ENCODE data around the gene HOXA1. TPM values are rescaled to one million over a fixed set of nuclear protein-coding genes. Genes with fewer than 3 reads are reported as not detected.

The HOXA1 gene
- total RNA-seq, 1 donor from 2014 or later = 3.5 TPM

DNA sequence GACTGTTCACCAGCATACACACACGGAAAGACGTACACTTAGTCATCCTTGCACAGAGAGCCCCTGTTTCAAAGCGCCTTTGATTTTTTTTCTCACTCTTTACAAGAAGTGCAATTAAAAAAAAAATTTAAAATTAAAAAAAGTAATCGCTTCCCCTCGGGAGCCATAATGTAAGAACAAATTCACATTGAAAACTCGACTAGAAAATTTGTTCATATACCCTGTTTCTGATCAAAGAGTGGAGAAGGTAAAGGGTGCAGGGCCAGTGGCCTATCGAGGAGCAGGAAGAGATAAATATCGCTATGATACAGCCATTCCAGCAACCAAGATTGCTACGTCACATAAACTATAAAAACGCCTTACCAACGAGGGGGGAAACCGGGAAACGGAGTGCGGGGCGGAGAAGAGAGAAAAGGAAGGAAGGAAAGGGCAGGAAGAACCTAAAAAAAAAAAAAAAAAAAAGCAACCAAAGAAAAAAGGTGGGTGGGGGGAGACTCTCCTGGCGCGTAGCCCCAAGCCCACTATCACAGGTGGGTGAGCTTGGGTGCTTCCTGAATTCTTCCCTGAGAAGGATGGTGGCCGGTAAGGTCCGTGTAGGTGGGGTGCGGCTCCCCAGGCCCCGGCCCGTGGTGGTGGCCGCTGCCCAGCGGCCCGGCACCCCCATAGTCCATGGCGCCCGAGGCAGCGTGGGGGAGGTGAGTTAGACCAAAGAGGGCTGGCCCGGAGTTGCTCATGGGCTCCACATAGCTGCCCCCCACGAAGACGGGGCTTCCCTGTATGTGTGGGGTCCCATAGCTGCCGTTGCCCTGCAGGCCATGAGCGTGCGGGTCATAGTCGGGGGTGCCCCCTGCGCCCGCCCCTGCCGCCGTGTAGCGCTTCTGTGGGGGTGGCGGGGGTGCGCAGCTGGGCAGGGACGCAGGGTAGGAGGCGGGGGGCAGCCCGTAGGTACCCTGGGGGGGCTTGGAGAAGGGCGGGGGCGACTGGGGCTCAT lies 11.9 kb upstream of the HOXA1 start:
- no peak for DNase-seq (ENCODE audit: low spot score)
- no peaks in the 10 kb centered on the region for H3K36me3 Mint-ChIP-seq (ENCODE audit: low read depth, unreplicated experiment)
- H3K4me3 Mint-ChIP-seq (ENCODE audit: unreplicated experiment) = peak overlapping the region; percentile 63

GRCh38 chr7:27106901-27107240 lies 11.1 kb upstream of the HOXA1 start:
- Mint-ChIP-seq H3K4me1 (ENCODE audit: unreplicated experiment) (peaks cover 52% of the 10 kb centered on the region), H3K27ac (ENCODE audit: unreplicated experiment) (no peak overlapping the region), H3K4me3 (ENCODE audit: unreplicated experiment) (no peak overlapping the region), H3K36me3 (ENCODE audit: low read depth, unreplicated experiment) (no peaks in the 10 kb centered on the region), H3K27me3 (ENCODE audit: unreplicated experiment) (peaks cover 44% of the 10 kb centered on the region), H3K9me3 (ENCODE audit: unreplicated experiment) (no peaks in the 10 kb centered on the region)
- TF ChIP-seq, protein P1, sequence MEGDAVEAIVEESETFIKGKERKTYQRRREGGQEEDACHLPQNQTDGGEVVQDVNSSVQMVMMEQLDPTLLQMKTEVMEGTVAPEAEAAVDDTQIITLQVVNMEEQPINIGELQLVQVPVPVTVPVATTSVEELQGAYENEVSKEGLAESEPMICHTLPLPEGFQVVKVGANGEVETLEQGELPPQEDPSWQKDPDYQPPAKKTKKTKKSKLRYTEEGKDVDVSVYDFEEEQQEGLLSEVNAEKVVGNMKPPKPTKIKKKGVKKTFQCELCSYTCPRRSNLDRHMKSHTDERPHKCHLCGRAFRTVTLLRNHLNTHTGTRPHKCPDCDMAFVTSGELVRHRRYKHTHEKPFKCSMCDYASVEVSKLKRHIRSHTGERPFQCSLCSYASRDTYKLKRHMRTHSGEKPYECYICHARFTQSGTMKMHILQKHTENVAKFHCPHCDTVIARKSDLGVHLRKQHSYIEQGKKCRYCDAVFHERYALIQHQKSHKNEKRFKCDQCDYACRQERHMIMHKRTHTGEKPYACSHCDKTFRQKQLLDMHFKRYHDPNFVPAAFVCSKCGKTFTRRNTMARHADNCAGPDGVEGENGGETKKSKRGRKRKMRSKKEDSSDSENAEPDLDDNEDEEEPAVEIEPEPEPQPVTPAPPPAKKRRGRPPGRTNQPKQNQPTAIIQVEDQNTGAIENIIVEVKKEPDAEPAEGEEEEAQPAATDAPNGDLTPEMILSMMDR (IDR thresholded peaks at IDR 0.05; ENCODE audit: unreplicated experiment) = no peak
- no peak for DNase-seq (ENCODE audit: low spot score)

More for the DNA sequence above, 11.9 kb upstream of the HOXA1 start:
- Mint-ChIP-seq H3K27ac (ENCODE audit: unreplicated experiment) (no peak overlapping the region), H3K4me1 (ENCODE audit: unreplicated experiment) (peaks cover 48% of the 10 kb centered on the region), H3K27me3 (ENCODE audit: unreplicated experiment) (peaks cover 41% of the 10 kb centered on the region), H3K9me3 (ENCODE audit: unreplicated experiment) (no peaks in the 10 kb centered on the region)
- TF ChIP-seq, protein P1 (IDR thresholded peaks at IDR 0.05; ENCODE audit: unreplicated experiment) = no peak

DNA sequence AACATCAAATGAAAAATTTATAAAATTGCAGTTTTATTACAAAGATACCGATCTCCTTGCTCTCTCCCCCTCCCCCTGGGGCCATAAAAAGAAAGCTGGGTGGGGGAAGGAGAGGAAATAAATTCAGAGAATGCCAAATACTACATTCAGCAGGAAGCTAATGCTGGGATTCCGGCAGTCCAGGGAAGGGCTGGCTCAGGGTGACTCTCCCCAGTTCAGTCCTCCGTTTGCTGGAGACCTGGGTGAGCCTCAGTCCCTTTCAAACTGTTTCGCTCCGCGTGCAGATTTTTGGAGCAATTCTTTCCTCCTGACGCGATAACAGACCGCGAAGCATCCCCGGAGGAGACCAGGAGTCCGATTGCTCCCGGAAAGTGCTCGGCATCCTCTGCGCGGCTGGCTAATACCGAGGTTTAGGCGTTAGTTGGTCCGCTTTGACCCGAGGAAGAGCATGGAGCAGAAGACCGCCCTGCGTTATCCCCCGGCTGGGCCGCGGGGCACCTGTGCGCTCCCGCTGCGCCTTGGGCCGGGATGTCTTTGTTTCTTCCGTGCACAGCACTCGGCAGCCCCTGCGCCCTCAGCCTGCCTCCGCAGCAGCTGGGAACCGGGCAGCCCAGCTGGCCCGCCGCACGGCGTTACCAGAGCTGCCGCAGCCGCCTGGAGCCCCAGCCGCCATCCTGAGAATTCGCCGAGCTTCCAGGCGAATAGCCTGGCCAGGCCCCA lies 10.5 kb upstream of the HOXA1 start:
- Mint-ChIP-seq H3K9me3 (ENCODE audit: unreplicated experiment) (no peaks in the 10 kb centered on the region), H3K27me3 (ENCODE audit: unreplicated experiment) (peaks cover 43% of the 10 kb centered on the region), H3K36me3 (ENCODE audit: low read depth, unreplicated experiment) (peaks cover 4% of the 10 kb centered on the region), H3K4me1 (ENCODE audit: unreplicated experiment) (peaks cover 57% of the 10 kb centered on the region), H3K4me3 (ENCODE audit: unreplicated experiment) (peak overlapping the region; percentile 42), H3K27ac (ENCODE audit: unreplicated experiment) (peak overlapping the region; percentile 52)
- DNase-seq (ENCODE audit: low spot score) = no peak
- TF ChIP-seq, protein P1 (IDR thresholded peaks at IDR 0.05; ENCODE audit: unreplicated experiment) = no peak

- Mint-ChIP-seq H3K36me3 (ENCODE audit: low read depth, unreplicated experiment) (peaks cover 4% of the 10 kb centered on the region), H3K9me3 (ENCODE audit: unreplicated experiment) (no peaks in the 10 kb centered on the region), H3K27ac (ENCODE audit: unreplicated experiment) (no peak overlapping the region), H3K4me1 (ENCODE audit: unreplicated experiment) (peaks cover 60% of the 10 kb centered on the region), H3K4me3 (ENCODE audit: unreplicated experiment) (peak overlapping the region; percentile 42), H3K27me3 (ENCODE audit: unreplicated experiment) (peaks cover 40% of the 10 kb centered on the region)
- TF ChIP-seq, protein P1 (IDR thresholded peaks at IDR 0.05; ENCODE audit: unreplicated experiment) = no peak
- no peak for DNase-seq (ENCODE audit: low spot score)
Measured at GRCh38 chr7:27105301-27106031, 9.7 kb upstream of the HOXA1 start.
